Lower leg skin (tissue), 4 donors: ENCODE data around the gene ASS1. TPM values are rescaled to one million over a fixed set of nuclear protein-coding genes. Genes with fewer than 3 reads are reported as not detected.

Experiments used
- DNase-seq, 2 donors: peaks; one replicate each; pipeline ENCODE4 v3.0.0-alpha.2; 2019; ENCODE audit warnings: low spot score in 2 of 2
- H3K4me3 ChIP-seq: fragments of 200-600 bp; sonication (generic); 2 replicates; pipeline ENCODE4 v1.5.1; 2017; ENCODE audit warnings: mild to moderate bottlenecking, low read depth; ENCODE audit not compliant: poor library complexity, severe bottlenecking
- CTCF ChIP-seq, 3 donors: fragments of 450-650 bp; IDR thresholded peaks; one replicate each; pipeline ENCODE4 v1.5.1; 2016; ENCODE audit warnings: antibody characterized with exemption in 3 of 3, mild to moderate bottlenecking in 3 of 3, moderate library complexity in 2 of 3
- POLR2A ChIP-seq, 2 donors: fragments of 450-650 bp; IDR thresholded peaks; one replicate each; pipeline ENCODE4 v1.6.1; 2016 to 2017; ENCODE audit warnings: antibody characterized with exemption in 2 of 2, mild to moderate bottlenecking in 1 of 2, moderate library complexity in 1 of 2
- WGBS, 2 donors: methylation state at CpG; one replicate each; pipeline ENCODE4 v1.1.5; 2018; 5-methylcytosine and 5-hydroxymethylcytosine counted together
- intact Hi-C: fragments of 100-400 bp; cut with DNase I; formaldehyde crosslinking; loops from one replicate; pipeline ENCODE4 v1.15.0; 2023; ENCODE audit warnings: low total_unique reads
- total RNA-seq, 4 donors: library from RNA; depleted of rRNA; stranded (reverse); fragments of >200 nt; gene quantifications; one replicate each; pipeline ENCODE4 v1.1.0, GENCODE V29; 2016

Gene ASS1
- total RNA-seq, 4 donors from 2014 or later = 98.7 to 104 (median 103) TPM

- DNase-seq = no peak
- intact Hi-C loops = no loop called here
- WGBS, 2 donors = 84 to 91% methylated on average over 12 of the region's 12 CpGs
Measured at GRCh38 chr9:130414081-130414731, 30.6 kb upstream of the ASS1 start.

GRCh38 chr9:130414910-130415746 is 29.6 kb upstream of the ASS1 start:
- intact Hi-C loops = no loop called here
- WGBS, 2 donors = 71 to 78% methylated on average over 8 to 11 of the region's 11 CpGs
- TF ChIP-seq CTCF (IDR thresholded peaks at IDR 0.05) (no peak), POLR2A (IDR thresholded peaks at IDR 0.05) (no peak)
- no peak overlapping the region for H3K4me3 ChIP-seq
- no peak for DNase-seq

More at GRCh38 chr9:130414081-130414731, 30.6 kb upstream of the ASS1 start:
- TF ChIP-seq CTCF (IDR thresholded peaks at IDR 0.05) (no peak), POLR2A (IDR thresholded peaks at IDR 0.05) (no peak)
- no peak overlapping the region for H3K4me3 ChIP-seq

- DNase-seq = no peak
- 81 to 84% methylated on average over 5 of the region's 5 CpGs for WGBS, 2 donors
- no peak overlapping the region for H3K4me3 ChIP-seq
- TF ChIP-seq CTCF (IDR thresholded peaks at IDR 0.05) (no peak), POLR2A (IDR thresholded peaks at IDR 0.05) (no peak)
- intact Hi-C loops = no loop called here
Measured at GRCh38 chr9:130417602-130418001, 27.2 kb upstream of the ASS1 start.

GRCh38 chr9:130418776-130419175 is 26.0 kb upstream of the ASS1 start:
- no peak for DNase-seq
- 93 to 96% methylated on average over 15 to 18 of the region's 18 CpGs for WGBS, 2 donors
- TF ChIP-seq POLR2A (IDR thresholded peaks at IDR 0.05) = no peak
- TF ChIP-seq CTCF (IDR thresholded peaks at IDR 0.05) = no peak
- no peak overlapping the region for H3K4me3 ChIP-seq
- intact Hi-C loops = no loop called here

- no peak overlapping the region for H3K4me3 ChIP-seq
- TF ChIP-seq CTCF (IDR thresholded peaks at IDR 0.05) (no peak), POLR2A (IDR thresholded peaks at IDR 0.05) (no peak)
- WGBS, 2 donors = 88 to 99% methylated on average over 8 of the region's 8 CpGs
- intact Hi-C loops = no loop called here
- no peak for DNase-seq
Measured at GRCh38 chr9:130419521-130420035, 25.2 kb upstream of the ASS1 start.
